ENCODE measurements around the gene ADCY1.
"Not testable (repeated sequence)": the region's sequence is repeated elsewhere in the genome, so short reads cannot be mapped to it uniquely, and the experiment has no call there.

DNA sequence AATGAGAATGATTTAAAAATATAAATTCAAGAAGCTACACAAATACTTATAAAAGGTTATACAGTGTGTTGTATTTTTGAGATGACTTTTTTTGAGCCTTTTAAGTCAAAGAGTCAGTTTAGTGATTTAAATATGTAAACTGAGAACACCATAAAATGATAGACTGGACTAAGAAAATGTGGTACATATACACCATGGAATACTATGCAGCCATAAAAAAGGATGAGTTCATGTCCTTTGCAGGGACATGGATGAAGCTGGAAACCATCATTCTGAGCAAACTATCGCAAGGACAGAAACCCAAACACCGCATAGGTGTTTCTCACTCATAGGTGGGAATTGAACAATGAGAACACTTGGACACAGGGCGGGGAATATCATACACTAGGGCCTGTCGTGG is 182.2 kb downstream of the ADCY1 start:
- TF ChIP-seq, protein P1, sequence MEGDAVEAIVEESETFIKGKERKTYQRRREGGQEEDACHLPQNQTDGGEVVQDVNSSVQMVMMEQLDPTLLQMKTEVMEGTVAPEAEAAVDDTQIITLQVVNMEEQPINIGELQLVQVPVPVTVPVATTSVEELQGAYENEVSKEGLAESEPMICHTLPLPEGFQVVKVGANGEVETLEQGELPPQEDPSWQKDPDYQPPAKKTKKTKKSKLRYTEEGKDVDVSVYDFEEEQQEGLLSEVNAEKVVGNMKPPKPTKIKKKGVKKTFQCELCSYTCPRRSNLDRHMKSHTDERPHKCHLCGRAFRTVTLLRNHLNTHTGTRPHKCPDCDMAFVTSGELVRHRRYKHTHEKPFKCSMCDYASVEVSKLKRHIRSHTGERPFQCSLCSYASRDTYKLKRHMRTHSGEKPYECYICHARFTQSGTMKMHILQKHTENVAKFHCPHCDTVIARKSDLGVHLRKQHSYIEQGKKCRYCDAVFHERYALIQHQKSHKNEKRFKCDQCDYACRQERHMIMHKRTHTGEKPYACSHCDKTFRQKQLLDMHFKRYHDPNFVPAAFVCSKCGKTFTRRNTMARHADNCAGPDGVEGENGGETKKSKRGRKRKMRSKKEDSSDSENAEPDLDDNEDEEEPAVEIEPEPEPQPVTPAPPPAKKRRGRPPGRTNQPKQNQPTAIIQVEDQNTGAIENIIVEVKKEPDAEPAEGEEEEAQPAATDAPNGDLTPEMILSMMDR (IDR thresholded peaks at IDR 0.05): not testable (repeated sequence)
- TF ChIP-seq POLR2AphosphoS5, POLR2A (IDR thresholded peaks at IDR 0.05): not testable (repeated sequence)
